GM08714 (cell line): ENCODE measurements around the gene HOXB4.

ENCODE experiments used
- H3K4me3 ChIP-seq: fragments of 200-500 bp; sonication (Bioruptor generic); 2 replicates; pipeline ENCODE4 v1.5.1; 2014; ENCODE audit warnings: mild to moderate bottlenecking, low read length, inconsistent platforms
- ZNF274 ChIP-seq: IDR thresholded peaks from 2 replicates; pipeline ENCODE4 v1.6.1; 2012; ENCODE audit warnings: mild to moderate bottlenecking, low read depth, low read length

The HOXB4 gene

DNA sequence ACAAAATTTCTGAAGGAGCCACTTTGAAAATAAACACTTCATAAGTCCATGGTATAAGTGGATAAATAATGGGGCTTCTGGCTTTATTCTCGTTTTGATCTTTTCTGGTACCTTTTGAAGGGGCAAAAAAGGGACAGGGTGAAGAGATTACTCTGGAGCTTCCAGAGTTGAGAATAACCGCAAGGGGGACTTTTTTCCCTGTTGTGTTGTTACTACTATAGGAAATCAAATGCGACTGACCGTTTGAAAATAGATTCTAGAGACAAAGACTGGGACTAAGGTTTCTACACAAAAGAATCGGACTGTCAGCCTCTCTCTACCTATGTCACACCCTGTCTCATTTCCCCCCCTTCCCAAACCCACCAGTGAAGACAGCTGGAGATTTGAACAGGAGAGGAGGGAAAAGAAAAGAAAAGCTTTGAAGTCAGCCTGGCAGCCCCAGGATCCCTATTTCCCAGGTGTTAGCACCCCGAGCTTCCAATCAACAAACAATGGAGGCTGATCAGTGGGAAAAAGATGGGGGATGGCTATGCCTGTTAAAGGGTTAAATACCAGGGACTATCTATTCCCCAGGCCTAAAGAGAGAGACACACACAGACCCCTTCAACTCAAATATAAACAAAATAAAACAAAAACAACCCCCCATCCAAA lies 8.4 kb downstream of the HOXB4 start:
- TF ChIP-seq ZNF274: no peak
- no peak overlapping the region for H3K4me3 ChIP-seq

DNA sequence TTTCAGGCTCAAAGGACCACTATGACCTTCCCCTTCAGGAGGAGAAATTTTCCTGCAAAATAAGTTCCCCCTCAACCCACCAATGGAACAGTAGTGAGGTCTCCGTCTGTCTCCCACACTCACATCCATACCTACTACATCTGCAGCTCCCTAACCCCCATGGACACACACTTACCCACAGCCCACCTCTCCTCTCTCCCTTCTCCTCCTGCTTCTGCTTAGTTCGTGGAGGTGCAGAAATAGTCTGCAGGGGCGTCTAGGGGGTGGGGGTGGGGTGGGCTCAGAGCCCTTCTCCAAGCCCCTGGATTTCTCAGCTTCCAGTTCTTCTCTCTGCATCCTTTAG lies 8.9 kb downstream of the HOXB4 start:
- no peak for TF ChIP-seq ZNF274
- no peak overlapping the region for H3K4me3 ChIP-seq

GRCh38 chr17:48568499-48569239 lies 9.5 kb downstream of the HOXB4 start:
- TF ChIP-seq ZNF274: no peak
- H3K4me3 ChIP-seq: no peak overlapping the region

- no peak for TF ChIP-seq ZNF274
- no peak overlapping the region for H3K4me3 ChIP-seq
These were observed 10.3 kb downstream of the HOXB4 start for GRCh38 chr17:48567646-48568354.

DNA sequence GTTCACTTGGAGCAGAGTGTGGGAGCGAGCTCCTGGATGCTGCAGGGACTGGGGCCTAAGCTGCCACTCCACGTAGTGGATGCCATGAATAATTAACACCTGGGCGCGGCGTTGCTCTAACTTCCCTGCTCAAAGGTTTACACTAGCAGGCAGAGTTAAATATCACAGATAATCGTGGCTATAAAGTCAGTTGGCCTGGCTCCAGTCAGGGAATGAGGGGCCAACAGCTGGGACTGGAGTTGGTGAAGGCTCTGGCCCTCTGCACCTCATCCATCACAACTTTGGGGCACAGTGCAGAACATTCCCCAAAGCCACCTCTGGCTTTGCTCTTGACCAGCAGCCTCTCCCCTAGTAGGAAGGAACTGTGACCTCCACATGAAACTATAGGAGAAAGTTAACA lies 10.9 kb downstream of the HOXB4 start:
- no peak overlapping the region for H3K4me3 ChIP-seq
- TF ChIP-seq ZNF274: no peak

- no peak overlapping the region for H3K4me3 ChIP-seq
- TF ChIP-seq ZNF274: no peak
These were observed 11.4 kb downstream of the HOXB4 start for GRCh38 chr17:48566717-48567116.

- no peak overlapping the region for H3K4me3 ChIP-seq
- TF ChIP-seq ZNF274: no peak
These were observed 12.0 kb downstream of the HOXB4 start for GRCh38 chr17:48565925-48566710.

DNA sequence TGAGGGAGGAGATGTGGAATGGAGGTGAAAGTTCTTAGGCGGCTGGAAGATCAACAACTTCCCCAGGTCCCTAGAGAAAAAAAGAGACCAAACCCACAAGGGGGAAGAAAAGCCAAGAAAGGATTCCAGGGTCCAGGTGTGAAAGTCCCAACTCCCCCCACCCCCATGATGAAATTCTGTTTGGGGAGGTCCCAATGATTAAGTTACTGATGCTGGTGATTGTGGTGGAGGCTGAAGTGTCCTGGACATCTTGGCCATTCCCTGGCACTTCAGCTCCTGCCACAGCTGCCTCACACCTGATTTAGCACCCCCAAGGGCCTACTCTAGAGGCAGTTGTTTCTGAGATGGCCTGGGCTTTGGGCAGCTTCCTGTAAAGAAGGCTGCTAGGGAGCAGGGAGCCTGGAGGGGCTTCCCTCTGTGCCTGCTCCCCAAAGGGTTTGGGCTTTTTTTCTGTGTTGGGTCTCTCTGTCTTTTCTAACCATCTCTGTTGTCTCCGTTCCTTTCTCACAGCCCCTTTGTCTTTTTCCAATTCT lies 13.1 kb downstream of the HOXB4 start:
- H3K4me3 ChIP-seq: no peak overlapping the region

DNA sequence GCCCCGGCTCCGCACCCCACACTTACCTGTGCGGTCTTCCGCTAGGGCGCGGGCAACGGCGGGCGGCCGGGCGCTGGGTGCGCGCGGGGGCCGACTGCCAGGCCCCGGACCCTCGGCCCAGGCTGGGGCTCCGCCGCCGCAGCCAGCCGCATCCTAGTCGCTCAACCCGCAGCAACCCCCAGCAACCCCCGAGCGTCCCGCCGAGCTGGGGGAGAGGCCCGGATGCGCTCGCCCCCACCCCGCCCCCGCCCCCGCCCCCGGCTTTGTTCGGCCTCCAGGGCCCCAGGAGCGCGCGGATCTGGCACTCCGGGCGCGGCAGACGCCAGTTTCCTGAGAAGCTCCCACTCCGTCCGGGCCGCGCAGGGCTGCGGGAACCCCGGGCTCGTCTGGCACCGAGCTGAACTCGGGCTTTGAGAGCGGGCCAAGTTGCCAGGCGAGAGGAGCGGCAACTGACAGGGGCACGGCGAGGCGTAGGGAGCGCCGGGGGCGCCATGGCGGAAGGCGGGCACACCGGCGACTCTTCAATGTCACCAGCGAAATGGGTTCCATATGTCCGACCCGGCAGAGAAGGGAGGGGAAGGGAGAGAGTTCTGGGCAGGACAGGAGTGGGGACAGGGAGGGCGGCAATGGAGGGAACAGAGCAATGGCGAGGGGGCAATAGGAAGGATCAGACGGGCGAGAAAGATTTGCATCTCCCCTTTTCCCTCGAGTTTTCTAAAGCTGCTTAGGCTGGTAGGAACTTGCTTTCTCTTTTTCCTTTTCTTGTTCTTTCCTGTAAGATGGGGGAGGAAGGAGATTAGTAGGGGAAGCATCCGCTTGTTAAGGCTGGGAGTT lies 13.7 kb downstream of the HOXB4 start:
- H3K4me3 ChIP-seq: no peak overlapping the region
- no peak for TF ChIP-seq ZNF274

More for the DNA sequence above, 13.1 kb downstream of the HOXB4 start:
- TF ChIP-seq ZNF274: no peak

GRCh38 chr17:48563867-48564187 lies 14.3 kb downstream of the HOXB4 start:
- no peak for TF ChIP-seq ZNF274
- H3K4me3 ChIP-seq: no peak overlapping the region

DNA sequence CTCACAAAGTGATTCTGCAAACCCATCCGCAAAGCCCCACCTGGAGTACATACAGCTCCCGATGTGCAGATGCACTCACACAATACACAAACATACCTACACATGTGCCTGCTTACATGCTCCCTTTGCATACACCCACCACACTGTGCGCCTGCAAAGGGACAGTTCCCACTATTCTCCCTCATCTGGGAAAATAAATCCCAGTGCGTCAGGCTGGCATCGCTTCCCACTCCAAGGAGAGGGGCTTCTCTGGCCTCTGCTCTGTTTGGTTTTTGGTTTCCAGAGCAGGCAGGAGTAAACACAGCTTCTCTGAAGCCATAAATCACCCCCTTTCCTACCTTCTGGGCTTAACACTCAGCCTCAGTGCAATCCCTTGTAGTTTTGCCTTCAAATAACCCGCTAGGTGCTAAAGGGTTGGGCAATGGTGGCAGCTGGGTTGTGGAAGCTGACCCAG lies 14.7 kb downstream of the HOXB4 start:
- no peak overlapping the region for H3K4me3 ChIP-seq
- TF ChIP-seq ZNF274: no peak

DNA sequence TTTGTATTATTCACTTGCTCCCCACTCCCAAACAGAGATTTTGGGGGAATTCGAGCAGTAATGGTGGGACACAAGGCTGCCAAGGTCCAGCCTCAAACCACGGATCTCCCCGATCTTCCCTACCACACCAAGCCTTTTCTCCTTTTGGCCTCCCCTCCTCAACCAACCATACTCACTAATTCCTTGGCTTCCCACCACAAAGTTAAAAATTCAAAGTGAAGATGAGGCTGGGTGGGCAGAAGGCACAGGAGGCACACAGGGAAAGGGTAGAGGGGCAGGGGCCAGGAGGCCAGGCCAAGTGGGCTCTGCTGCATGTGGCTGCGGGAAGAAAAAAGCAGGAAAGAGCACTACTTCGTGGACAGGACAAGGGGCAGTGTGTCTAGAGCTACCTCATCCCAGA lies 15.2 kb downstream of the HOXB4 start:
- H3K4me3 ChIP-seq: no peak overlapping the region
- no peak for TF ChIP-seq ZNF274
